ENCODE measurements around the gene CD163L1. TPM values are rescaled to one million over a fixed set of nuclear protein-coding genes. Genes with fewer than 3 reads are reported as not detected.

Gene CD163L1
- total and polyA plus RNA-seq, 9 of the 15 experiments (the other 6 are each of a cell fraction or from before 2014, with no cell fraction given) = 0.54 to 9.2 (median 2.0) TPM

- TF ChIP-seq TRIM25 (IDR thresholded peaks at IDR 0.05; ENCODE audit: borderline replicate concordance) = no peak
- TF ChIP-seq SRSF1 (IDR thresholded peaks at IDR 0.05; ENCODE audit: low read depth, low read length) = no peak
- no peak for TF ChIP-seq MXI1 (IDR thresholded peaks at IDR 0.05; ENCODE audit: low read depth, low read length)
- TF ChIP-seq HEY1 (CRISPR knock-in tag; IDR thresholded peaks at IDR 0.05; ENCODE audit: borderline replicate concordance) = no peak
- TF ChIP-seq, protein P1, sequence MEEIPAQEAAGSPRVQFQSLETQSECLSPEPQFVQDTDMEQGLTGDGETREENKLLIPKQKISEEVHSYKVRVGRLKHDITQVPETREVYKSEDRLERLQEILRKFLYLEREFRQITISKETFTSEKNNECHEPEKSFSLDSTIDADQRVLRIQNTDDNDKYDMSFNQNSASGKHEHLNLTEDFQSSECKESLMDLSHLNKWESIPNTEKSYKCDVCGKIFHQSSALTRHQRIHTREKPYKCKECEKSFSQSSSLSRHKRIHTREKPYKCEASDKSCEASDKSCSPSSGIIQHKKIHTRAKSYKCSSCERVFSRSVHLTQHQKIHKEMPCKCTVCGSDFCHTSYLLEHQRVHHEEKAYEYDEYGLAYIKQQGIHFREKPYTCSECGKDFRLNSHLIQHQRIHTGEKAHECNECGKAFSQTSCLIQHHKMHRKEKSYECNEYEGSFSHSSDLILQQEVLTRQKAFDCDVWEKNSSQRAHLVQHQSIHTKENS (CRISPR knock-in tag; IDR thresholded peaks at IDR 0.05) = no peak
- TF ChIP-seq, protein P2, sequence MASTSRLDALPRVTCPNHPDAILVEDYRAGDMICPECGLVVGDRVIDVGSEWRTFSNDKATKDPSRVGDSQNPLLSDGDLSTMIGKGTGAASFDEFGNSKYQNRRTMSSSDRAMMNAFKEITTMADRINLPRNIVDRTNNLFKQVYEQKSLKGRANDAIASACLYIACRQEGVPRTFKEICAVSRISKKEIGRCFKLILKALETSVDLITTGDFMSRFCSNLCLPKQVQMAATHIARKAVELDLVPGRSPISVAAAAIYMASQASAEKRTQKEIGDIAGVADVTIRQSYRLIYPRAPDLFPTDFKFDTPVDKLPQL (IDR thresholded peaks at IDR 0.05; ENCODE audit: extremely low read depth, insufficient read length) = no peak
These were observed 68.8 kb downstream of the CD163L1 start (continued) for GRCh38 chr12:7375145-7375543.

All from K562 (cell line).